GM19372 (cell line): ENCODE data around the gene IQCM.

Experiments
- ATAC-seq: cut with Tn5 transposase; IDR thresholded peaks from one replicate; pipeline ENCODE4 v1.9.1; 2021; ENCODE audit warnings: mild to moderate bottlenecking, low read depth, moderate library complexity; ENCODE audit not compliant: unreplicated experiment

IQCM gene

DNA sequence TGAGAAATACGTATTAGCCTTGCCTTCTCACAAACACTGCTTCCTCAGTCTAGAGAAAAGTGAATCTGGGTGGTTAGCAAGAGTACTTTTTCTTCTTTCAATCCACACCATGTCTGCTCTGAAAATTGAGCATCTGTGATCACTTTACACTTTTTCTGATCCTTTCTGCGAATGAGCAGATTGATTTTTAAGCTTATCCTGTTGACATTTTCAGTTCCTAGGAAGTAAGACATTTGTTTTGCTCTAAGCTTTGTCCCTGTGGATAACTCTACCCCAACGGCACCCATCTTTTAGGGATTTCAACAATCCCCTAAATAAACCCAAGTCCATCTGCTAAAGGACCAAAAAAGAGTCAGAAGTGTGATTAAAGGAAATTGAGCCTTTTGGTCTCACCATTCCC, 487.5 kb downstream of the IQCM start:
- ATAC-seq = no peak

DNA sequence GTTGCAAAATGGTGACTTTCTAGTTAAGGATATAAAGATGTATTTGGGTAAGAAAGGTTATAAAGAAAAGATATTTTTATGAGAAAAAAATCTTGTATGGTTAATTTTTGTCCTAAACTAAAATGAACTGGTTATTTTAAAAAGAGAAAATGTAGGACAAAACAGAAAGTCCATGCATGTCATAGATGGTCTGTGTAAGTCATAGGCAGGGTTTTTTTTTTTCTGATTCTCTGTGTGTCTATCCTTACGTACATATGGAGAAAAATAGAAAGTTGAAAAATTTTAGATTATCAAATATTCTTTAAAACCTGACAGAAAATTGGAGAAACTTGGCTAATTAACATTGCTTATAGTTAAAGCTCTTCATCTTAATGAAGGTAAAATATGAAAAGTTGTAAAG, 493.4 kb downstream of the IQCM start:
- no peak for ATAC-seq

GRCh38 chr4:149321438-149321837, 494.2 kb downstream of the IQCM start:
- ATAC-seq = no peak

- no peak for ATAC-seq
These were observed 504.6 kb downstream of the IQCM start for GRCh38 chr4:149311076-149311475.

DNA sequence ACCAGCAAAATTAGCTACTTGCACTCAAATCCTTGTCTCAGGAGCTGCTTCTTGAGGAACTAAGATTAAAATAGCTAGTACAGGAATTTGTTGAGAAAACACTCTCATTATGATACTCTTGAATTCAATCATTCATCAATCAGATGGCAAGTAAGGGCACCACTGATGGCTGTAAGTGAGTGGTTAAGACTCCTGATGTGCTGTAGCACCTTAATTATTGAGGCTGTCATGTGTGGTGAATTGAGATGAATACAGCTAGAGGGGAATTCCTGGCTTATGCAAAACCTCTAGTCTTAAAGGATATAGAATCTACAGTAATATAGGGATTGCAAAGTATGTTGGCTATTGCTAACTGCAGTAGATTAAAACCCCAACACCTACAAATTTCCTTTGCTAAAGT, 509.1 kb downstream of the IQCM start:
- ATAC-seq = no peak
